Astrocyte (in vitro differentiated cells and primary cell): ENCODE data around the gene CRY1. TPM values are rescaled to one million over a fixed set of nuclear protein-coding genes. Genes with fewer than 3 reads are reported as not detected.

Experiments
- DNase-seq: peaks from one replicate; pipeline ENCODE4 v3.0.0-alpha.2; 2010; ENCODE audit warnings: low read depth
- FAIRE-seq: peaks from 2 replicates; lab custom pipeline; 2011; peaks lifted over from hg19 to GRCh38; lab: Jason Lieb, UNC
- H2AFZ ChIP-seq: 2 replicates; pipeline ENCODE4 v1.6.0; 2012; ENCODE audit warnings: low read depth, low read length, inconsistent platforms
- H3K27ac ChIP-seq: 2 replicates; pipeline ENCODE4 v1.5.1; 2011; ENCODE audit warnings: low read depth, low read length, inconsistent platforms
- H3K27me3 ChIP-seq: 2 replicates; pipeline ENCODE4 v1.6.0; 2011; ENCODE audit warnings: low read length, inconsistent platforms; ENCODE audit not compliant: insufficient read depth
- H3K36me3 ChIP-seq: 2 replicates; pipeline ENCODE4 v1.5.1; 2011; ENCODE audit warnings: low read length, inconsistent platforms; ENCODE audit not compliant: insufficient read depth
- H3K4me1 ChIP-seq: 2 replicates; pipeline ENCODE4 v1.5.1; 2011; ENCODE audit warnings: low read length, inconsistent platforms; ENCODE audit not compliant: insufficient read depth
- H3K4me2 ChIP-seq: 2 replicates; pipeline ENCODE4 v1.6.0; 2012; ENCODE audit warnings: low read length, inconsistent platforms
- H3K4me3 ChIP-seq: 2 replicates; pipeline ENCODE4 v1.5.1; 2011; ENCODE audit warnings: low read depth, mild to moderate bottlenecking, low read length, inconsistent platforms; ENCODE audit not compliant: insufficient read depth
- H3K79me2 ChIP-seq: 2 replicates; pipeline ENCODE4 v1.6.0; 2012; ENCODE audit warnings: mild to moderate bottlenecking, low read length, inconsistent platforms; ENCODE audit not compliant: insufficient read depth
- H3K9ac ChIP-seq: 2 replicates; pipeline ENCODE4 v1.6.0; 2012; ENCODE audit warnings: mild to moderate bottlenecking, low read length, inconsistent platforms
- H3K9me3 ChIP-seq: 2 replicates; pipeline ENCODE4 v1.5.1; 2012; ENCODE audit warnings: low read depth, mild to moderate bottlenecking, low read length, inconsistent platforms; ENCODE audit not compliant: insufficient read depth
- H4K20me1 ChIP-seq: 2 replicates; pipeline ENCODE4 v1.6.0; 2012; ENCODE audit warnings: low read length, inconsistent platforms; ENCODE audit not compliant: insufficient read depth
- H3K27ac Mint-ChIP-seq: one replicate; pipeline ENCODE4 v1.8.0; 2021; ENCODE audit warnings: mild to moderate bottlenecking, mixed read lengths; ENCODE audit not compliant: unreplicated experiment
- H3K27me3 Mint-ChIP-seq: one replicate; pipeline ENCODE4 v1.8.0; 2021; ENCODE audit warnings: low read depth, mixed read lengths; ENCODE audit not compliant: unreplicated experiment
- H3K36me3 Mint-ChIP-seq: one replicate; pipeline ENCODE4 v1.8.0; 2021; ENCODE audit warnings: low read depth, mixed read lengths; ENCODE audit not compliant: unreplicated experiment
- H3K4me1 Mint-ChIP-seq: one replicate; pipeline ENCODE4 v1.8.0; 2021; ENCODE audit warnings: low read depth, mixed read lengths; ENCODE audit not compliant: unreplicated experiment
- H3K4me3 Mint-ChIP-seq: one replicate; pipeline ENCODE4 v1.8.0; 2021; ENCODE audit warnings: mild to moderate bottlenecking, moderate library complexity, mixed read lengths; ENCODE audit not compliant: unreplicated experiment
- H3K9me3 Mint-ChIP-seq: one replicate; pipeline ENCODE4 v1.8.0; 2021; ENCODE audit warnings: mild to moderate bottlenecking, mixed read lengths; ENCODE audit not compliant: unreplicated experiment
- EZH2 ChIP-seq: IDR thresholded peaks from 2 replicates; pipeline ENCODE4 v1.6.1; 2012; ENCODE audit warnings: mild to moderate bottlenecking, low read length, inconsistent platforms; ENCODE audit not compliant: insufficient read depth
- total RNA-seq: library from RNA; stranded (reverse); gene quantifications from 2 replicates; pipeline ENCODE4 v1.2.1, GENCODE V29; 2021
- TF ChIP-seq, protein P1 (sequence below): IDR thresholded peaks from 2 replicates; pipeline ENCODE4 v1.5.1; 2011; ENCODE audit warnings: low read depth, mild to moderate bottlenecking, inconsistent platforms, low read length, moderate library complexity; ENCODE audit not compliant: insufficient read depth

CRY1 gene
- total RNA-seq, 1 donor from 2014 or later: 18.3 TPM

DNA sequence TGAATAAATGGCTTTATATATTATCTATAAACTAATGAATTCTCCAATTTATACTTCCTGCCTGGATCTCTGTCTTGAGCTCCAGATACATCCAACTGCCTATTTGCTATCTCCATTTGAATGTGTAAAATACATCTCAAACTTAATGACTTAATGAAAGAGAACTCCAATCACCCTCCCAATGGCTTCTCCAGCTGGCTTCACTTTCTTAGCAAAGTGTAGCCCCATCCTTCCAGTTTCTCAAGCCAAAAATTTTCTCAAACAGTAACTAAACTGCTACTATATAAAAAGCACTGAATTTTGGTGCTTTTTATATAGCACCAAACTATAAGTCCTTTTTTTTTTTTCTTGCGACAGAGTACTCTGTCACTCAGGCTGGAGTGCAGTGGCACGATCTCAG, 2.6 kb downstream of the CRY1 start:
- no peaks in the 10 kb centered on the region for H3K27me3 ChIP-seq
- Mint-ChIP-seq H3K27ac (no peak overlapping the region), H3K9me3 (peaks cover under 1% of the 10 kb centered on the region), H3K4me3 (no peak overlapping the region), H3K36me3 (peaks cover 4% of the 10 kb centered on the region), H3K4me1 (peaks cover 1% of the 10 kb centered on the region), H3K27me3 (no peaks in the 10 kb centered on the region)
- no peak overlapping the region for H2AFZ ChIP-seq
- no peak for DNase-seq
- no peak overlapping the region for H3K4me3 ChIP-seq
- H3K79me2 ChIP-seq: peaks cover 63% of the 10 kb centered on the region
- peaks cover 38% of the 10 kb centered on the region for H4K20me1 ChIP-seq
- H3K36me3 ChIP-seq: no peaks in the 10 kb centered on the region
- no peaks in the 10 kb centered on the region for H3K9me3 ChIP-seq
- TF ChIP-seq EZH2: no peak
- TF ChIP-seq, protein P1, sequence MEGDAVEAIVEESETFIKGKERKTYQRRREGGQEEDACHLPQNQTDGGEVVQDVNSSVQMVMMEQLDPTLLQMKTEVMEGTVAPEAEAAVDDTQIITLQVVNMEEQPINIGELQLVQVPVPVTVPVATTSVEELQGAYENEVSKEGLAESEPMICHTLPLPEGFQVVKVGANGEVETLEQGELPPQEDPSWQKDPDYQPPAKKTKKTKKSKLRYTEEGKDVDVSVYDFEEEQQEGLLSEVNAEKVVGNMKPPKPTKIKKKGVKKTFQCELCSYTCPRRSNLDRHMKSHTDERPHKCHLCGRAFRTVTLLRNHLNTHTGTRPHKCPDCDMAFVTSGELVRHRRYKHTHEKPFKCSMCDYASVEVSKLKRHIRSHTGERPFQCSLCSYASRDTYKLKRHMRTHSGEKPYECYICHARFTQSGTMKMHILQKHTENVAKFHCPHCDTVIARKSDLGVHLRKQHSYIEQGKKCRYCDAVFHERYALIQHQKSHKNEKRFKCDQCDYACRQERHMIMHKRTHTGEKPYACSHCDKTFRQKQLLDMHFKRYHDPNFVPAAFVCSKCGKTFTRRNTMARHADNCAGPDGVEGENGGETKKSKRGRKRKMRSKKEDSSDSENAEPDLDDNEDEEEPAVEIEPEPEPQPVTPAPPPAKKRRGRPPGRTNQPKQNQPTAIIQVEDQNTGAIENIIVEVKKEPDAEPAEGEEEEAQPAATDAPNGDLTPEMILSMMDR: no peak
- H3K4me2 ChIP-seq: peak overlapping the region; percentile 87
- no peak for FAIRE-seq
- H3K9ac ChIP-seq: peak overlapping the region; percentile 98
- H3K4me1 ChIP-seq: peaks cover 20% of the 10 kb centered on the region
- H3K27ac ChIP-seq: no peak overlapping the region

DNA sequence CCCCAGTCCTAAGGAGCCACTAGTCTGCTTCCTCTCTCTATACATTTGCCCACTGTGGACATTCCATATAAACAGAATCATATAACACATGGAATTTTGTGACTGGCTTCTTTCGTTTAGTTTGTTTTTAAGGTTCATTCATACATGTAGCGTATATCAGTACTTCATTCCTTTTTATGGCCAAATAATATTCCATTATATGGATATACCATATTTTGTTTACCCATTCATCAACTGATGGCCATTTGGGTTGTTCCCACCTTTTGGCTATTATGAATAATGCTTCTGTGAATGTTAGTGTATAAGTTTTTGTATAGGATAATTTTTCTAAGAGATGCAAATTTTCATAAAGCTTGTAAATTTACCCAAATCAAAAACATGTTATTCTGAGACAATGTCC, 4.4 kb downstream of the CRY1 start:
- H3K9me3 ChIP-seq: no peaks in the 10 kb centered on the region
- TF ChIP-seq, protein P1: no peak
- no peak for TF ChIP-seq EZH2
- H3K4me3 ChIP-seq: no peak overlapping the region
- DNase-seq (no peak), FAIRE-seq (no peak)
- H3K79me2 ChIP-seq: peaks cover 68% of the 10 kb centered on the region
- no peak overlapping the region for H3K27ac ChIP-seq
- no peak overlapping the region for H3K9ac ChIP-seq
- H3K9me3 Mint-ChIP-seq: no peaks in the 10 kb centered on the region
- H4K20me1 ChIP-seq: peaks cover 38% of the 10 kb centered on the region
- no peaks in the 10 kb centered on the region for H3K27me3 ChIP-seq
- peaks cover 4% of the 10 kb centered on the region for H3K36me3 Mint-ChIP-seq
- H3K4me3 Mint-ChIP-seq: no peak overlapping the region
- H3K27ac Mint-ChIP-seq: no peak overlapping the region
- H3K4me1 Mint-ChIP-seq: no peaks in the 10 kb centered on the region
- no peaks in the 10 kb centered on the region for H3K36me3 ChIP-seq
- H2AFZ ChIP-seq: no peak overlapping the region
- H3K4me1 ChIP-seq: peaks cover 13% of the 10 kb centered on the region
- no peaks in the 10 kb centered on the region for H3K27me3 Mint-ChIP-seq
- H3K4me2 ChIP-seq: no peak overlapping the region

DNA sequence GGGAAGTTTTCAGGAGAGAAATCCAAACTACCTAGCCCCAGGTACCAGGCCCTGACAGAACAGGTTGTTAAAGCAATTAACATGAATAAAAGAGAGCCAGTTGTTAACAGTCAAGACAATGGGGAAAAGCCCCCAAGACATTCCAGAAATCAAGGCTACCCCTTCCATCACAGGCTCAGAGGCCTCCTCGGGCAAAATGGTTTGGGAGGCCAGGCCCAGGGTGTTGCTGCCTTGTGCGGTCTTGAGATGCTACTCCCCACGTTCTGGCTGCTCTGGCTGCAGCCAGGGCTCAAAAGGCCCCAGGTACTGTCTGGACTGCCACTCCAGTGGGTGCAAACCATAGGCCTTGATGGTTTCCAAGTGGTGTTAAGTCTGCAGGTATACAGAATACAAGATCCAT, 7.0 kb downstream of the CRY1 start:
- Histone ChIP-seq H3K4me3 (no peak overlapping the region), H3K9me3 (no peaks in the 10 kb centered on the region), H3K4me2 (no peak overlapping the region), H2AFZ (no peak overlapping the region), H3K27me3 (no peaks in the 10 kb centered on the region), H3K27ac (no peak overlapping the region), H4K20me1 (peaks cover 37% of the 10 kb centered on the region), H3K36me3 (no peaks in the 10 kb centered on the region), H3K9ac (no peak overlapping the region), H3K79me2 (peaks cover 64% of the 10 kb centered on the region), H3K4me1 (peaks cover 7% of the 10 kb centered on the region)
- H3K36me3 Mint-ChIP-seq: peaks cover 12% of the 10 kb centered on the region
- DNase-seq: no peak
- peaks cover 5% of the 10 kb centered on the region for H3K9me3 Mint-ChIP-seq
- no peak for FAIRE-seq
- H3K4me1 Mint-ChIP-seq: no peaks in the 10 kb centered on the region
- no peak overlapping the region for H3K27ac Mint-ChIP-seq
- TF ChIP-seq EZH2: no peak
- TF ChIP-seq, protein P1: no peak
- H3K4me3 Mint-ChIP-seq: no peak overlapping the region
- no peaks in the 10 kb centered on the region for H3K27me3 Mint-ChIP-seq
